NAMALWA (cell line): ENCODE measurements around the gene IFNW1.
"Not testable (repeated sequence)": the region's sequence is repeated elsewhere in the genome, so short reads cannot be mapped to it uniquely, and the experiment has no call there.

Experiments
- DNase-seq: peaks from one replicate; pipeline ENCODE4 v3.0.0-alpha.2; 2015; ENCODE audit warnings: low spot score

Gene IFNW1

DNA sequence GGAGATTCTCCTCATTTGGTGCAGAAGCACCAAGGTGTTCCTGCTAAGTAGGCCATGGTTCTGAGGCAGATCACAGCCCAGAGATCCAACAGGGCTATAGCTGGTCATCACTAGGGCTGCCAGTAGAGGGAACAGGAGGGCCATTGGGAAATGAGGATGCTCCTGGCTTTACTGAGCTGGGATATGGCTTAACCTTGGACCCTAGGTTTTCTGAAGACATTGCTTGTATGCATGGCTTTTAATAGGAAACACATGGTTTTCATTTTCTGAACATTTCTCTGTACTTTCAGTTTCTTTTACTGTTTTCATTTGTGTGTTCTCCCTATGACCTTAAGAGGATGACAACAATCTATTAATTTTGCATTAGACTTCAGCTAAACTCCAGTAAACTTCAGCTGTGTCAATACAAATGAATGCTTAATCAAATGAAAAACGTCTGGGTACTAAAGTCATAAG, at the start of gene IFNW1:
Gene IFNW1, minus strand, starts transcription at position 406 of the 456 bp plus-strand sequence. Its CDS starts 262 bp downstream, at position 144.
- DNase-seq: no peak

DNA sequence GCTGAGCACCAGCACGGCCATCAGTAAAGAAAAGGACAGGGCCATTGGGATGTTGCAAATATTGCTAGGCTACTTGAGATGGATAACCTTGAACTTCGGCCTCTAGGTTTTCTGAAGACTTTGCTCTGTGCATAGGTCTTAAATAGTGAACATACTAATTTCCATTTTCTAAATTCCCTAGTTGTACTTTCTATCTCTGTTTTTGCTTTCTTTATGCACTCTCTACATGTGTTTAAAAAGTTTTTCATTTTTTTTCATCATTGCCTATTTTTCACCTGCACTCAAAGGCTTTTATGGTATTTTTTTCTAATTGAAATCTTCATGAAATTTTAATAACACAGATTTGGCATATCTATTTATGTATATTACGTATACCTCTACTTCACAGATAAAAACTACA, 45.9 kb upstream of the IFNW1 start, which contains the start of gene IFNA4:
Gene IFNA4, minus strand, starts transcription at position 101 of the 400 bp plus-strand sequence. Its CDS starts 56 bp downstream, at position 45.
- DNase-seq: not testable (repeated sequence)

DNA sequence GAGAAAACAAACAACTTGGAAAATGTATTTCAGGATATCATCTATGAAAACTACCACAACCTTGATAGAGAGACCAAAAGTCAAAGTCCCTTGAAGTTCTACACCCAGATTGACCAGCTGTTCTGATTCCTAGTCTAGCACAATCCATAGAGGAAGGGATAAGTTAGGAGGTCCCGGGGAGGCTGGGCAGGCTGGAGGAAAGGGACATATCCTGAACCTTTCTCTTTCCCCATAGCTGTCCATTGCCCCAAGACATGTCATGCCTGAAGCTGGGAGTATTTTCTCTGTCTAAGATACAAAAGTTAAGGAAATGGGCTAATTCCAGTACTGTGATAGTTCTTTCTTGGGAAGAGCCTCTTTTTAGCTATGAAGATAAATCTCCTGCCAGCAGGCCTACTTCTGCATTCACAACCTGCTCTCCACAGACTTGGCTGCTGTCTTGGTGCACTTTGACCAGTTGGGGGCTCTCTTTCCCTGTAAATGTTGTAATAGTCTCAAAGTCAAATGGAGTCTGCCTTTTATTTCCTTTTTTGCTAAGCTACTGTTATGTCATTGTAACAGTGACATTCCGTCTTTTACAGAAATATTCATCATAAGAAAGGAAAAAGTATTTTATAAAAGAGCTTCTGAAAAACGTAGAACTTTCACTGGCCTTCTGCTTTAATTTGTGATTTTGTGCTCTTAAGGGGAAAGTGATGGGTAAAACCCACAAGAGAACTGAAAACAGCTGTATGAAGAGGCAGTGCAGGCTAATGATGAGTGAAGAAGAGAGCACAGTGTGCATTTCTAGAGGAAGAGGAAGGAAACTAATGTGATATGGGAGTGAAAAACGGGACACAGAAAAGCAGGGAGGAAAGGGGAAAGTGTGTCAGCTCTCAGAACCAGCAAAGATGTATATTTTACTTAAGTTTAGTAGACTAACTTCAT, 41.4 kb upstream of the IFNW1 start:
- peak; percentile 69 for DNase-seq

DNA sequence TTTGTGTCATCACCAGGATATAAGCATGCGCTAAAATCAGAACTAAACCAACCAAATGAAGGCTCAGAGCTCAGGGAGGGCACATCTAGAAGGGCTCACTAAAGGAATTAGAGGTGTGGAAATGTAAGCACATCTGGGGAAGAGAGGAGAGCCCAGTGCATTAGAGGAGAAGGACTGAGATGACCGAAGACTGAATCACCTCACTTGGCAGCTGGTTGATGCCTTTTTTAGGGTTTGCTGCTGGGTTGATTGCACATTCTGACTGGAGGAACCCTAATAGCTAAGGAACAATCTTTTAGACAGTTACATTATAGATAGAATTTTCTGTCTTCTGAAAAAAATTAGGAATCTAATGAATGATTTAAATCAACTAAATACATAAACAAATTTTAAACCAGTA, 33.0 kb upstream of the IFNW1 start:
- DNase-seq: no peak

DNA sequence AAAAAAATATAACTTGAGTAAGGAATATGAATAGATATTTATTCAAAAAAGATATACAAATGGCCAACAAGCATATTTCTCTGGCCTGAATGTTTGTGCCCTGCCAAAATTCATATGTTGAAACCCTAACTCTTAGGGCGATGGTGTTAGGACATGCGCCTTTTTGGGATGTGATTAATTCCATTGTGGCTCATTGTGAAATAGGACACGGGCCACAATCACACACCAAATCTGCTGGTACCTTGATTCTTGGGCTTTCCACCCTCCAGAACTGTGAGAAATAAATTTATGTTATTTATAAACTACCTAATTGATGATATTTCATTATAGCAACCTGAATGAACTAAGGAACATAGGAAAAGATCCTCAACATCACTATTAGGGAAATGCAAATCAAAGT, 30.5 kb upstream of the IFNW1 start:
- DNase-seq: no peak

DNA sequence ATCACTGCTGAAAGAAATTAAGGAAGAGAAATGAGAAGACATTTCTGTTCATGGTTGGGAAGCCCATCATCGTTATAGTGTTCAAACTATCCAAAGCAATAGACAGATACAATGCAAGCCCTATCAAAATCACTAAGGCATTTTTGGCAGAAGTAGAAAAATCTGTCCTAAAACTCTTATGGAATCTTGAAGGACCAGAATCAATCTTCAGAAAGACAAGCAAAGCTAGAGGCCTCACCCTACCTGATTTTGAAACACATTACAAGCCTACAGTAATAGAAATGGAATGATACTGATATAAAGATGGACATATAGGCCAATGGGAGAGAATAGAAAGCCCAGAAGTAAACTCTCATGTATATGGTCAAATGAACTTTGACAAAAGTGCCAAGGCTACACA, 29.7 kb upstream of the IFNW1 start:
- DNase-seq: no peak

DNA sequence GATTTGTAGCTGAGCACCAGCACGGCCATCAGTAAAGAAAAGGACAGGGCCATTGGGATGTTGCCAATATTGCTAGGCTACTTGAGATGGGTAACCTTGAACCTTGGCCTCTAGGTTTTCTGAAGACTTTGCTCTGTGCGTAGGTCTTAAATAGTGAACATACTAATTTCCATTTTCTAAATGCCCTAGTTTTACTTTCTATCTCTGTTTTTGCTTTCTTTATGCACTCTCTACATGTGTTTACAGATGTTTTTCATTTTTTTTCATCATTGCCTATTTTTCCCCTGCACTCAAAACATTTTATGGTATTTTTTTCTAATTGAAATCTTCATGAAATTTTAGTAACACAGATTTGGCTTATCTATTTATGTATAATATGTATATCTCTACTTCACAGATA, 24.9 kb upstream of the IFNW1 start, which contains the start of gene IFNA21:
Gene IFNA21, minus strand, starts transcription at position 101 of the 400 bp plus-strand sequence. Its CDS starts 48 bp downstream, at position 53.
- not testable (repeated sequence) for DNase-seq

DNA sequence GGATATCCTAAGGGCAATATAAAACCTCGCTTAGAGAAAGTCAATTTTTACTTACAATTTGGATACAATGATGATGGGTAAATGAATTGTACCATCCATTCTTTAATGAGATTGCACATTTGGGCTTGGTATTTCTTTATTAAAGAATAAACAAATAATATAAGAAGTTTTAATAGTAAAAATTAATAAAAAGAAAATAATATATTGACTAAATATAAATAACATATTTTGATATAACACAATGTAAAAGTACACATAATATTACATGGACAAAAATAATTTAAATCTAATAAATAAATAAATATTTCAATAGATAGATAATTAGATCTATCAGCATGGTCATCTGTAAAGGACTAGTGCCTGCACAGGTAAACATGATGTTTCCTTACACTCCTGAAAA, 23.9 kb upstream of the IFNW1 start:
- no peak for DNase-seq

DNA sequence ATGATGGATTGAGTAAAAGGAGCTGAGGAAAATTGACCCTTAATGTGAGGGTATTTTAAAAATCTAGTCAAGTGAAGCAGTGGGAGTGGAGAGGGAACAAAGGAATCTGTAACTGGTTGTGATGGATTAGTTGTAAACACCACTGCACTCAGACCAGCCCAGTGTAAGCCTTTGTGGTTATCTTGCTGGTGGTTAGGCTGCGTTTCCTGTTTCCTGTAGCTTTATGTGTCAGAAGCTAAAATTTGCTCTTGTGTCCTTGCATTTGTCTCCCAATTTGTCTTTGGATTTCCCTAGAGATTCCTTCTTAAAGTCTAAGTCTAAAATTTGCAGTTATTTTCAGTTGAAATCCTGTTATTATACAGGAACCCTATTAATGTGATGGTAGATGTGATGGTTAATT, 18.5 kb upstream of the IFNW1 start:
- DNase-seq: peak; percentile 26

DNA sequence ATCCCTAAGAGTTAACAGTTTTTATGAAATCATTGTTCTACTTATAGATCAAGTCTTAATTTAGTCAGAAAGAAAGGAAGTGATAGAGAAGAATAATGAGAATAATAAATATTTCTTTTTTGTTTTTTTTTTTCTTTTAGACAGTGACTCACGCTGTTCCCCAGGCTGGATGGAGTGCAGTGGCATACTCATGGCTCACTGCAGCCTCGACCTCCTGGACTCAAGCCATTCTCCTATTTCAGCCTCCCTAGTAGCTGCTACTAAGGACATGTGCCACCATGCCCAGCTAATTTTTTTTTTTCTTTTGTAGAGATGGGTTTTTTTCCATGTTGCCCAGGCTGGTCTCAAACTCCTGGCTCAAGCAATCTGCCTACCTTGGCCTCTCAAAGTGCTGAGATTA, 13.9 kb upstream of the IFNW1 start:
- DNase-seq: no peak

DNA sequence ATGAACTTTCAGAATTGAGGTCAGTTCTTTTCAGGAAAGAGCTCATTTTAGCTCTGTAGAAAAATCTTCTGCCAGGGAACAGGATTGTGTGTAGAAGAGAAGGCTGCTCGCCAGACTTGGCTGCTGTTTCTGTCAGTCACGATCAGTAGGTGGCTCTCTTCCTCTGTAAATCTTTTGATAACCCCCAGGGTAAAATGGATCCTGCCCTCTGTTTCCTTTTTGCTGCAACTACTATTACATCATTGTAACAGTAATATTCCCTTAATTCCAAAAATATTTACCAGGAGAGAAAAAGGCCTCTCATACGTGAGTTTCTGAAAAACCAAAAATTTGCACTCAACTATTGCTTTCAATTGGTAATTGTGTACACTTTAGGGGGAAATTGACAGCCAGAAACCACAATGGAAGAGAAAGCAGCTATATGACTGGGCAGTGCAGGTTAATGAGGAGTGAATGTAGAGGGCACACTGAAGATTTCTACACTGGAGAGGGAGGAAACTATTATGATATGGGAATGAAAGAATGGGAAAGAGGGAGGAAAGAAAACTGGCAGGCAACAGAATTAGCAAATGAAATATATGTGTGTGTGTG, 12.5 kb upstream of the IFNW1 start:
- peak; percentile 56 for DNase-seq

DNA sequence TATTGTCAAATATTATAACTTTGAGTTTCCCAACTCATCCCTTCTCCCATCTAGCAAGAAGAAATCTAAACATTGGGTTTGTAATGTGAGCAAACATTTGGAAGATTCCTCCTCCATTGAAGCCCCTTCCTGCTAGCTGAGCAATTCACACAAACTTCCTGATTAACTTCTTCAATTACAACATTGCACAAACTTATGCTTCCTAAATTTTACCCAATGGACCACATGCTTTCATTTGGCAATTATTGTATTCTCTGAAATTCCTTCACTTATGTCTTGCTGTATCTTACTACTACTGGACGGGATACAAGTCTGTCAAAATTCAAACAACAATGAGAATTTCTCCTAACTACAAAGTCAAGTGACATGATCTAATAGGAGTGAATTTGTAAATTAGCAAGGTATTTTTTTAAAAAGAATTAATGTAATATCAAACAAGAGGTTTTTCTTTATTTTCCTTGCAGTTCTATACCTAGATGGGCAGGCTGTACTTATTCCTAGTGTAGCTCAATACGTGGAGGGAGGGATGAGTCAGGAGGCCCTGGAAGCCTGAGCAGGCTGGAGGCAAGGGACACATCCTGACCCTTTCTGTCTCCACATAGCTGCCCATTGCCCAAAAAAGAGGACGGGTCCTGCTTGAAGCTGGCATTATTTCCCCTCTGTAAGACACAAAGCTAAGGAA, 11.8 kb upstream of the IFNW1 start:
- DNase-seq: no peak

DNA sequence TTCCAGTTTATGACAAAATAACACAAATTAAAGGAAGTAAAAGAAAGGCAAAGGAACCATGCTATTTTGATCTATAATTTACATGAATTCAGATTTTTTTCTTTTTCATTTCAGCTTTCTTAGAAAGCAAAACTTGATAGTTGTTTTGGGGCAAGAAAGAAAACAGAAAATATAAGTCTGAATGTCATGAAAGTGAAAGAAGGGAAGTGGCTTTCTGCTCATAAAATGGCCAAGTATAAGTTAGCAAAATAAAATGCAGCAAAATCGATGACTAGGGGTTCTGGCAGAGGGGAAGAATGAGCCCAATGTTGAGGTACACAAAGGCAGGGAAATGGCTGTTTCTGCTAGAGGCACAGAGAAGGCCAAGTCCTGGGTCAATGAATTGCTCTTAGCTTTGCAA, 3.0 kb upstream of the IFNW1 start:
- no peak for DNase-seq

DNA sequence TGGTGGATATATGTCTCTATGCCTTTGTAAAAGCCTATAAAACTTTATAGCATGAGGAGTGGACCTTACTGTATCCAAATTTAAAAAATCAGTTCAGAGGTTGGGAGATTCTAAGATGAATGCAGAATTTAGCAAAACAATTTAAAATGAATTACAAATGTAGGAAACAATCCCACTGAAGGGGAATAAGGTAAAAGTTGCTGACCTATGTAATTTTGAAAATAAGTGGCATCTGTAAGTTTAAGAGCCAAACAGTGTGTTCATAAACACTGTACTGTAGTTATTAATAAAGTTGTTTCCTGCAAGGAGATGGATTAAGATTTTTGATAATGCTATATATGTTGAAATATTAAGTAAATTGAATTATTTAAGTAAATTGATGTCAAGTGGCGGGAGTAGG, 4.6 kb downstream of the IFNW1 start:
- DNase-seq: no peak

DNA sequence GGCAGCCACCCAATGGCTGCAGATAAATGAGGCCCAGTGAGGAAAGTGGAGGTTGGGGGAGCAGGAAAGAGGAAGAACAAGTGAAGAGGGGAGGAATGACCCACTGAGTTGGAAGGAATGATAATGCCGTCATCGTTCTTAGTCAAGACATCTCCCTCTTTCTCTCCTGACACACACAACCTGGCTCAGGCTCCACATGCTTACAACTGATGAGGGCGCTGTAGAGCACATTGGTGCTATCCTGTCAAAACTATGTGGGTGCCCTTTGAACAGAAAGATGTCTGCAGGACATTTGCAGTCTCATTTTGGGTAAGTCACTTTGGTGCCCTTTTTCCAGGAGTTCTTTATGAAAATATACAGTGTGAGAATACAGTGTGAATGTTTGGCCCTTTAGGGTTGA, 5.9 kb downstream of the IFNW1 start:
- DNase-seq: no peak

DNA sequence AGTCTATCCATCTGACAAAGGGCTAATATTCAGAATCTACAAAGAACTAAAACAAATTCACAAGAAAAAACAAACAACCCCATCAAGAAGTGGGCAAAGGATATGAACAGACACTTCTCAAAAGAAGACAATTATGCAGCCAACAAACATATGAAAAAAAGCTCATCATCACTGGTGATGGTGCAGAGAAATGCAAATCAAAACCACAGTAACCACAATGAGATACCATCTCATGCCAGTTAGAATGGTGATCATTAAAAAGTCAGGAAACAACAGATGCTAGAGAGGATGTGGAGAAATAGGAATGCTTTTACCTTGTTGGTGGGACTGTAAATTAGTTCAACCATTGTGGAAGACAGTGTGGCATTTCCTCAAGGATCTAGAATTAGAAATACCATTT, 13.4 kb downstream of the IFNW1 start:
- not testable (repeated sequence) for DNase-seq

DNA sequence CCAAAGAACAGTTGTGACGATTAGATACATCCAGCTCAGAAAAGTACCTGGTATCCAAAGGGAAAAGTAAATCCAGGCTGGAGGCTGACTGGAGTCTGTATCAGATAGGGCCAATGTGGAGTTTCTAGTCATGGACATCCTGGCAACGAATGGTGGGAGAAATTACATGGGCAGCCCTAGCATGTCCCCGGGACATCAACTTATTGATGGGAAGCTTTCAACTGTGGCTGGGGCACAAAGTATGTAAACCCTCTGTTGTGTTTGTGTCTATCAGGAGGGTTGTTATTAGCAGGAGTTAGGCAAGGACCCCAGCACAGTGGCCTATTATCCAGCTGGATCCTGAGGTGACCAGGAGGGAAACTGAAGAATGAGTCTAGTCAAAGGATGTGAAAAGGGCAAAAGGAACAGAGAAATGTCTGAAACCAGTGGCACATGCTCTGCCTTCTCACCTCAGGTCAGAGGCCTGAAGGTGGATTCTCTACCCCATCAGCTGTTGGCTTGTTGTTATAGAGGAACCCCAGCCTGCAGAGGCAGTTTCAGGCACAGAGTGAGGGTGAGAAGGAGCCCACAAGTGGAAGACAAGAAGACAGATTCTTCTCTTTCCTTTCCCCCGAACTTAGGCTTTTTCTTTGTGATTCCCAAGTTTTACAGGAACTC, 19.9 kb downstream of the IFNW1 start:
- no peak for DNase-seq

DNA sequence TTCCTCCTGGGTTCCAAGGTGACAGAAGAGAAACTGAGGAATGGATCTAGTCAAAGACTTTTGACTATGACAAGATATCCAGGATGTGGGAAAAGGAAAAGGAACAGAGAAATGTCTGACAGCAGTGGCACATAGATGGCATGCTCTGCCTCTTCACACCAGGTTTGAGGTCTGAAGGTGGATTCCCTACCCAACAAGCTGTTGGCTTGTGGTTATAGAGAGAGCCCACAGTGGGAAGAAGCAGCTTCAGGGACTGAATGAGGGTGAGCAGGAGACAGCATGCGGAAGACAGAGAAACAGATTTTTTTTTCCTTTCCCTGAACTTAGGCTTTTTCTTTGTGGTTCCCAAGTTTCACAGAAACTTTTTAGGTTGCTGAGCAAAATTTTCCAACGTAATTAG, 20.6 kb downstream of the IFNW1 start:
- DNase-seq: no peak

DNA sequence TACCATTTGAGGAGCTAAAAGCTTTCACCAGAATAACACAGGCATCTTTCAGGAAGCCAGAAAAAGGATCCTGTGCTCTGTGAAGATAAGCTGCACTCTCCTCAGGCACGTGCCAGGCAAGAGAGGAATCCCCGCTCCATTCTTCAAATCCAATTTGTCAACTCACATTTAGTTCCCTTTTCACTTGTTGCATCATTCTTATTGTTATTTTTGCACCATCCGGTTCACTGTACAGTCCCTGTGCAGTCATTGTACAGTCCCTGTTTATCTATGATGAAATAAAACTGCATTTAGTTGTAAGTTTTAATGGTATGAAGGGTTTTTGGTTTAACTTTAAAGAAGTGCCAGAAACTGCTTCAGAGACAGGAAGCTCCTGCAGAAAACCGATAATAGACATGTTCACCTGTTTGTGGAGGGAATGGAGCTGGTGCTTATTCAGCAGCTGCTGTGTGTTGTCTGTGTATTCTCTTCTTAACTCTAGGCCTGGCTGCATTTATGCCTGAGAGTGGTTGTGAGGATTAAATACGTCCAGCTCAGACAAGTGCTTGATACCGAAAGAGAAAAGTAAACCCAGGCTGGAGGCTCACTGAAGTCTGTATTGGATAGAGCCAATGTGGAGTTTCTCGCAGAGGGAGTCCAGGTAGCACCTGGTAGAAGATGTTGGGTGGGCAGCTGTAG, 22.4 kb downstream of the IFNW1 start:
- peak; percentile 17 for DNase-seq

DNA sequence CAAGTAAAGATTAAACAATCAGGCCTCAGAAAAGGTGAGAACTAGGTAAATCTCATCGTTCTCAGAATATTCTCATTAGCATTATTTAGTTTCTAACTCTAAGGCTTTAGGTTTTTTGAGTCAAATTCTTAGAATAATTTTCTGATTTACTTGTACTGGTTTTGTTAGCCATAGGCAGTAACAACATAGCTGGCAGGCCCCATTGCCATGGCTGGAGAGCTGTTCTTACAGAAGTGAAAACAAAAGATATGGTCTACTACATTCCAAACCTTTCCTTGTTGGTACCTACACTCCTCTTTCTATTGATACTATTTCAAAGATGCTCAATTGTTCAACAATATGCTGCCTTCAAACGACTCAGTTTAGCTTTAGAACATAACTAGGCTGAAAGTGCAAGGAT, 27.3 kb downstream of the IFNW1 start:
- DNase-seq: no peak
